ENCODE measurements around the gene BCAS3.

- TF ChIP-seq FOXM1 (IDR thresholded peaks at IDR 0.05; ENCODE audit: borderline replicate concordance) (no peak), FOXA1 (IDR thresholded peaks at IDR 0.05) (no peak), ELF4 (IDR thresholded peaks at IDR 0.05) (no peak), LEF1 (IDR thresholded peaks at IDR 0.05; ENCODE audit: borderline replicate concordance) (no peak), CTBP1 (IDR thresholded peaks at IDR 0.05; ENCODE audit: borderline replicate concordance) (no peak), PKNOX1 (IDR thresholded peaks at IDR 0.05) (no peak), ZNF384 (IDR thresholded peaks at IDR 0.05) (no peak), L3MBTL2 (conservative IDR thresholded peaks at IDR 0.05) (no peak)
Measured at GRCh38 chr17:61429274-61429673, 751.6 kb downstream of the BCAS3 start.
